GM19467 (cell line): Measurements from ENCODE around the gene LRP1-AS.

Experiments used
- ATAC-seq: cut with Tn5 transposase; IDR thresholded peaks from one replicate; pipeline ENCODE4 v1.9.1; 2021; ENCODE audit warnings: mild to moderate bottlenecking, moderate library complexity; ENCODE audit not compliant: unreplicated experiment

Gene LRP1-AS

GRCh38 chr12:57161491-57161890 lies 14.1 kb upstream of the LRP1-AS start:
- no peak for ATAC-seq

DNA sequence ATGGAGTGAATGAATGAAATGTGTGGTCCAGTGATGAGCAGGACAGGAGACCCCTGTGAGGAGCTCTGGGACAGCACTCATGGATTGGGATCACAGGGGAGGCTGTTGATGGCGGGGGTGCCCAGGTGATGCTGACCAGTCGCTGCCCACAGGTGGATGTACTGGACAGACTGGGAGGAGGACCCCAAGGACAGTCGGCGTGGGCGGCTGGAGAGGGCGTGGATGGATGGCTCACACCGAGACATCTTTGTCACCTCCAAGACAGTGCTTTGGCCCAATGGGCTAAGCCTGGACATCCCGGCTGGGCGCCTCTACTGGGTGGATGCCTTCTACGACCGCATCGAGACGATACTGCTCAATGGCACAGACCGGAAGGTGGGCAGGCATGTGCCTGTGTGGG lies 13.3 kb upstream of the LRP1-AS start:
- ATAC-seq = no peak

GRCh38 chr12:57160040-57160439 lies 12.6 kb upstream of the LRP1-AS start:
- no peak for ATAC-seq

DNA sequence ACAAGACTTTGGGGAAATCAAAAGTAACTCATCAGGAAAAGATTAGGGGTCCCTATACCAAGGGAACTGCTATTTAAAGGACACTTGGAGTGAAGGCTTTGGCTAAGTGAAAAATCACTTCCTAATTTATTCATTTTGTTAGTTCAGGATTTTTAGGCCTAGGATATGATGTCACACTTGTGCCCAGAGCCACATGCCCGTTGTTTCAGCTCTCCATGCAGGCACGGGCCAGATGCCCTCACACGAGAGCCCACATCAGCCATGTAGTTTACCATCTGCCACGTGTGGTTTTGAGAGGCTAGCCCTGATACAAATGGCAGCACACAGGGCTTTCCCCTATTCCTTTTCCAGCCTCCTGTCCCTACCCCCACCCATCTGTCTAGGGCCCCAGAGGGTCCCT lies 11.9 kb upstream of the LRP1-AS start:
- ATAC-seq = no peak

DNA sequence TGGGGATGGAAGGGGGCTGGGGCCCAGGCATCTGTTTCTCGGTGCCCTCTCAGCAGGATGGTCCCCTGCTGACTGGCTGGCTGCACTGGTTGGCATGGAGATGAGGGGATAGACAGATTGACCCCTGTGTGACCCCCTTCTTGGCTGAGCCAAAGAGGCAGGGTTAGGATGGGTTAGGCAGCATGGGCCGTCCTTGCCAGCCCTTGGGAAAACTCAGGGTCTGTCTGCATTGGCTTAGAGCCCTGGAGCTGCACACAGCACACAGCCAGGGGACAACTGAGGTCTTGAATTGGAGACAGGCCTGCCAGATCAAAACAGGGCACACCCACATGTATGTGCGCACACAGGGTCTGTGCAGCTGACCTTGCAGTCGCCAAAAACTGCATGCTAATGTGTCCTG lies 11.2 kb upstream of the LRP1-AS start:
- no peak for ATAC-seq

DNA sequence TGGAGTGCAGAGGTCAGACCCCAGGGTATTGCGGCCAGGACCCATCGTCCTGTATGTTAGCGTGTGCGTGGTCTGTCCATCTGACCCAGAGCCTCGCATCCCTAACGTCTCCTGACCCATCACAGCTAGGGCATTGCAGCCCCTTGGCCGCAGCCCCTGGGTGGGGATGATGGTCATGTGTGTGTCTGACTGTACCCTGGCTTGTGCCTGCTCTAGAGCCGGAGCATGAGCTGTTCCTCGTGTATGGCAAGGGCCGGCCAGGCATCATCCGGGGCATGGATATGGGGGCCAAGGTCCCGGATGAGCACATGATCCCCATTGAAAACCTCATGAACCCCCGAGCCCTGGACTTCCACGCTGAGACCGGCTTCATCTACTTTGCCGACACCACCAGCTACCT lies 10.8 kb upstream of the LRP1-AS start:
- no peak for ATAC-seq

GRCh38 chr12:57157588-57158173 lies 10.3 kb upstream of the LRP1-AS start:
- no peak for ATAC-seq

GRCh38 chr12:57156701-57157403 lies 9.4 kb upstream of the LRP1-AS start:
- no peak for ATAC-seq

DNA sequence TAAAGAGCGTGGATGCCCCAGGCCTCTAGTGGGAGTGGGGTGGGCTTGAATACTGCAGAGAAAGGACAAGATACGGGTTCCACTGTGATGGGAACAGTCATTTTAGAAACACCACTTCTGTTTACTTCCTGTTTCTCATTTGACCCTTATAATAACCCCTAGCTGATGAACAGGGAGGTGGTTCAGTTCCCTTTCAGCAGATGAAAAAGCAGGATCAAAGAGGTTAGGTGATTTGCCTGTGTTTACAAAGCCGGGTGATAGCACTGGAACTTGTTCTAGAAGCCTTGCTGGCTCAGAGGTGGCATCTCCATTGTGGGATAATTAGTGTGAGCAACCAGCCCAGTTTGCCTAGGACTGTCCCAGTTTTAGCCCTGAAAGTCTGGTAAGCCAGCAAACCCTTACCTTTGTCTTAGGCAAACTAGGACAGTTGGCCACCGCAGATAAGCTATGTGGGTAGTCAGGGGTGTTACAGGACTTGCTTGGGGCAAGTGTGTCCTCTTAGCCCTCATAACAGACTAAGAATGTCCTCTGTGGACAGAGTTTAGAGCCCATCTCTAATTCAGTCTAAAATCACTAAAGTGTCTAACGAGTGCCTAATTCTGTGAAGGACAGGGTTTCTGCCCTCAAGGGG lies 7.5 kb upstream of the LRP1-AS start:
- ATAC-seq = no peak

DNA sequence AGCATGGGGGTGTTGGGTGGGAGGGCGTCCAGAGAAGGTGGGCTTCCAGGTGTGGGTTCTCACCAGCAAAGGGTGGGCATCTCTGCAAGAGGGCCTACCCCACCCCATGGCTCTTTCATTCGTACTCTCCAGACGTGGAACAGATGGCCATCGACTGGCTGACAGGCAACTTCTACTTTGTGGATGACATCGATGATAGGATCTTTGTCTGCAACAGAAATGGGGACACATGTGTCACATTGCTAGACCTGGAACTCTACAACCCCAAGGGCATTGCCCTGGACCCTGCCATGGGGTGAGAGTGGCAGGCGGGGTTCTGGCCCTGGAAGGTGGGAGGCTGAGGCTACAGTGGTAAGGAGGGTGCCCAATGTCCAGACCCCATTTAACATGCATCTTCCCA lies 6.7 kb upstream of the LRP1-AS start:
- no peak for ATAC-seq

DNA sequence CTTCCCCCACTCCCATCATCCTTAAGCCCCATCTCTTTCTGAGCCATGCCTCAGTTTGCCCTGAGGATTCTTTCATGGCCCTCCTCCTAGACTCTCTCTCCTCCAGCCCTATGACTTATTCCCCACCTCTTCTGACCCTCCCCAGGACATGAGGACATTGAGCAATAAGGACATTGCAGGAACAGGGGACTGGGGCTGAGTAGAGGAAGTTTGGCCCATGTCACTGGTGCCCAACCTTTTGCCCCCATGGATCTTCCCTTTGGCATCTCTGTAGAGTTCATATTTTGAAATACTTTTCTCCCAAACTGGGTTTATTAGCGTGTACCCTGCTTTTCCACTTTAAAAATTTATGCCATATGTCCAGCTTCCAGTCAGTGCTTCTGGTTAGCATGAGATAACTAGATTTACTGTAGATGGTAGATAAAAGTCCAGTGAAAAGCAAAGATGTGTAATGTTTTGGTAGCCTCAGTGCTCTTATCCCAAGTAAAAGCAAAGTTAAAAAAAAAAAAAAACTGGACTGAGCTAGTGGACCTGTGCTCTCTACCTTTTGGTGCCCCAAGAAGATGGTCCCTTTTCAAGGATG lies 6.1 kb upstream of the LRP1-AS start:
- ATAC-seq = no peak

DNA sequence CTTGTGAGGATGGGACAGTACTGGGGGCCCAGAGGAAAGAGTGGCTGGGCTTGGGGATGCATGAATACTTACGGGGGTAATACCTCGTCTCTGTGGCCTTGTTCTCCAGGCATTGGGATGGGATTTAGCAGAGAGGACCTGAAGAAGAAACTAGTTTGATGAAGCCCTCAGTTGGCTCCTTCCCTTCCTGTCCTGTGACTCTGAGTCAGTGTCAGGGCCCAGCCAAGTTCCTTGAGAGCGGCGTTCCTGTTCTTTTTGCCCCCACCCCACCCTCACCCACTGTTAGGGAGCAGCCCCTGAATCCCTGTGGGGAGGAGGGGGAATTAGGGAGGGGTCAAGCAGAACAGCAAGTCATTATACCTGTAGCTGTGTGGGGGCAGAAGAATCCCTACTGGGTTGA lies 5.2 kb upstream of the LRP1-AS start:
- ATAC-seq = no peak

- ATAC-seq = no peak
Observed at GRCh38 chr12:57151741-57152630, 4.6 kb upstream of the LRP1-AS start.

GRCh38 chr12:57150400-57151000 lies 3.1 kb upstream of the LRP1-AS start:
- no peak for ATAC-seq

DNA sequence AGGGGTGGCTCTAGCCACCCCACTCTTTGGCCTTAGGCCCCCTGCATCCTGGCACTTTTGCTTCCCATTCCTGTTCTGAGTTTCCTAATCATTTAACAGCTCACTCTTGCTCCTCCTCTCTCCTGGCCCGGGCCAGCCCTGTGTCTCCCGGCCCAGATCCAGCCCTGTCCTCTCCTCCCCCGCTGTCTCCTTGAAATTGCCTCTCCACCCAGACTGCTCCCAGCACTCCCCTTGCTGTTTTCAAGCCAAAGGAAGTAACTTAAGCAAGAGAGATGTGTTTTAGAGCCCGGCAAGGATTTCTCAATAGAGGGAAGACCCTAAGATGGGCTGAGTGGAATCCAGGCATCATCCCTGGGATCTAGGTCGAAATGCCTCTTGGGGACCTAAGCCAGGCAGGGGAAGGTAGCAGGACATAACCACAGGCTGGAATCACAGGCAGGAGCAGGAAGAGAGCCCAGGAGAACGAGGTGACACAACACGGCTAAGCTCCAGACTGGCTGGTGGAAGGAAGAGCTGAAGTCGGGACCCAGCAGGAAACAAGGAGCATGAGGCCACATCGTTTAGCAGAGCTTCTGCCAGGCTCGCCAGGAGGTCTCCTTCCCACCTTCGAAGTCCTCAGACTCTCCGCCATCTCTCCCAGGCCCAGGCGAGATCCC lies 2.0 kb upstream of the LRP1-AS start:
- ATAC-seq = no peak

DNA sequence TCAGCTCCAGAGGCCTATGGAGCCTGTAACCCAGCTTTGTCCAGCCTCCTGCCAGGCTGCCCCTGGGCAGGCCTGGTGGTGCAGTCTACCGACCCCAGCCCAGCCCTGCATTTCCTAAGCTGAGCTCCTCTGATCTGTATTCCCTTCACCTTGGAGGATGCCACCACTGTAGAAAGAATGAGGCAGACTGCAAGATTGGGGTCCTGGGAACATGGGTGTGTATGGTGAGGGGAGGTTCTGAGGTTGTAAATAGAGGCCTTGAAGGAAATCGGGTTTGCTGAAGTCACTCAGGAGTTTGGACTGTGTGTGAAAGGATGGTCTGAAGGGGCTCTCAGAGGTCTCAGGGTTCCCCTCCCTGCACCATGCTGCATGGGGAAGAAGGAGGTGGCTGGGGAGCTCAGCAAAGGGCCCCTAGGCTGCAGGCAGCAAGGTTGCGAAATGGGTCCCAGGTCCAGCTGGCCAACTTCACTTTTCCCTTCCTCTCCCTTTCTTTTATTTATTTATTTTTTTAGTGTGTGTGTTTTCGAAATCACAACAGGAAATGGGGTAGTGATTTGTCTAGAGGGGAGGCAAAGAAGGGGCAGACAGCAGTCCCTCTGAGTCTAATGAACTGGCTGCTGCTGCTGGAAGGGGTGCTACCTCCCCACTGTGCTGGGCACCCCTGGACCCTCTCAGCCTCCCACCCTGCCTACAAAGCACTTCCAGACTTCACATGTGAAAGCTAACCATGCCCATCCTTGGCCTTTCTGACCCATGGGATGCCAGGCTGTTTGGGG lies 1.2 kb upstream of the LRP1-AS start:
- no peak for ATAC-seq

DNA sequence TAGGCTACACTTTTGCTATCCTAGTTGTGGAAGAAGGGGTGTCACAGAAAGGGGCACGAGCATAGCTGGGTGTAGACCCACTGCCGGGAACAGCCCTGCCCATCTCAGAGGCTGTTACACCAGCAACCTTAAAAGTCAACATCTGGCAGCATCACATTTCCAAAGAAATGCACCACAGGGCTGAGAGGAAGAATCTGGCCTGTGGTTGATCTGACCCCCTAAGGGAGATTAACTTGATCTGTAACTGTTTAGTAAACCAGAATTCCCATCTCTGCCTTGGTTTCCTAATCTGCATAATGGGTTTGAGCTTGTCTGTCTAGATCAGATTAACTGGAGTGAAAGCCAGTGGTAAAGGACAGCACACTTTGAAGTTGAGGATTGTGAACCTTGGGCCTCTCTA lies 1.3 kb downstream of the LRP1-AS start:
- ATAC-seq = no peak

GRCh38 chr12:57145460-57146059 lies 1.9 kb downstream of the LRP1-AS start:
- no peak for ATAC-seq

DNA sequence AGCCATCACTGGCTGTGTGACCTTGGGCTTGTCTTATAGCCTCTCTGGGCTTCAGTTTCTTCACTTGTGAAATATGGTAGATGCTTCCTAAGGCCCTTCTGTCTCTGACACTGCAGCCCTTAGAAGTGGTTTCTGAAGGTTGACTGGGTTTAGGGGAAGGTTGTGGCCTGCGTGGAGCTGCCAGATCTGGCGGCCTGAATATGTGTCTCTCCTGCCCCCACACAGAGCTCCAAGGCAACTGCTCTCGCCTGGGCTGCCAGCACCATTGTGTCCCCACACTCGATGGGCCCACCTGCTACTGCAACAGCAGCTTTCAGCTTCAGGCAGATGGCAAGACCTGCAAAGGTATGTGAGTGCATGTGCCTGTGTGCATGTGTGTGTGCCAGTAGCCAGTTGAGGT lies 4.0 kb downstream of the LRP1-AS start:
- no peak for ATAC-seq
